Measurements from ENCODE around the gene NHEJ1. TPM values are rescaled to one million over a fixed set of nuclear protein-coding genes. Genes with fewer than 3 reads are reported as not detected.

NHEJ1 gene
- total RNA-seq, 1 experiment from 2014 or later, result 16.4 TPM

- Histone ChIP-seq H3K36me3 (ENCODE audit: control insufficient read depth in 1 of 2, insufficient read depth in 2 of 2, low read length in 2 of 2) (no peaks in the 10 kb centered on the region), H3K27me3 (ENCODE audit: insufficient read depth, low read length) (peaks cover 16% of the 10 kb centered on the region; the same call in 1 of the 2 replicates), H3K4me1 (ENCODE audit: control insufficient read depth in 1 of 2, insufficient read depth in 2 of 2, low read length in 2 of 2) (no peaks in the 10 kb centered on the region), H3K4me3 (replicated peaks in 1 of 2; ENCODE audit: low read depth in 1 of 2, low read length in 2 of 2) (no peak overlapping the region), H3K9me2 (ENCODE audit: insufficient read depth) (no peaks in the 10 kb centered on the region), H3K9me3 (ENCODE audit: control insufficient read depth in 1 of 2, insufficient read depth in 1 of 2, low read depth in 1 of 2, low read length in 2 of 2) (no peaks in the 10 kb centered on the region), H4K20me1 (ENCODE audit: insufficient read depth) (no peaks in the 10 kb centered on the region), H3K27ac (ENCODE audit: low read depth, low read length) (no peak overlapping the region), H3K79me2 (ENCODE audit: insufficient read depth, low read length) (no peaks in the 10 kb centered on the region), H2AFZ (ENCODE audit: low read depth, low read length, poor library complexity, severe bottlenecking) (no peak overlapping the region), H3K4me2 (ENCODE audit: low read length) (no peak overlapping the region), H3K9ac (ENCODE audit: low read length) (no peak overlapping the region)
- CTCF ChIA-PET, result interaction anchor here (1.1 to 2.8 kb wide), 4 partner anchors 13 to 96 kb away, joined by 3 to 45 read pairs (median 12); no protein-coding TSS in a partner anchor
- POLR2A ChIA-PET, result no interaction called here
- ATAC-seq, result no peak
- intact Hi-C loops (cut with micrococcal nuclease), result loop anchor here (5.0 kb wide), 2 partner anchors 237 to 482 kb away; partner anchors contain the start of genes CHPF and TMEM198
- no TSS peak for BruUV-seq (replicated peaks)
- no peak for TF ChIP-seq RAD21 (IDR thresholded peaks at IDR 0.05; ENCODE audit: low read depth)
- no peak for TF ChIP-seq MAX (IDR thresholded peaks at IDR 0.05)
- TF ChIP-seq YY1 (IDR thresholded peaks at IDR 0.05; ENCODE audit: extremely low read depth, insufficient replicate concordance, low read depth, low read length), result no peak
- TF ChIP-seq CBX3 (IDR thresholded peaks at IDR 0.05; ENCODE audit: low read depth), result no peak
- TF ChIP-seq JUND (IDR thresholded peaks at IDR 0.05), result no peak
- no peak for TF ChIP-seq ZFX (IDR thresholded peaks at IDR 0.05)
- TF ChIP-seq, protein P1, sequence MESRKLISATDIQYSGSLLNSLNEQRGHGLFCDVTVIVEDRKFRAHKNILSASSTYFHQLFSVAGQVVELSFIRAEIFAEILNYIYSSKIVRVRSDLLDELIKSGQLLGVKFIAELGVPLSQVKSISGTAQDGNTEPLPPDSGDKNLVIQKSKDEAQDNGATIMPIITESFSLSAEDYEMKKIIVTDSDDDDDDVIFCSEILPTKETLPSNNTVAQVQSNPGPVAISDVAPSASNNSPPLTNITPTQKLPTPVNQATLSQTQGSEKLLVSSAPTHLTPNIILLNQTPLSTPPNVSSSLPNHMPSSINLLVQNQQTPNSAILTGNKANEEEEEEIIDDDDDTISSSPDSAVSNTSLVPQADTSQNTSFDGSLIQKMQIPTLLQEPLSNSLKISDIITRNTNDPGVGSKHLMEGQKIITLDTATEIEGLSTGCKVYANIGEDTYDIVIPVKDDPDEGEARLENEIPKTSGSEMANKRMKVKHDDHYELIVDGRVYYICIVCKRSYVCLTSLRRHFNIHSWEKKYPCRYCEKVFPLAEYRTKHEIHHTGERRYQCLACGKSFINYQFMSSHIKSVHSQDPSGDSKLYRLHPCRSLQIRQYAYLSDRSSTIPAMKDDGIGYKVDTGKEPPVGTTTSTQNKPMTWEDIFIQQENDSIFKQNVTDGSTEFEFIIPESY (IDR thresholded peaks at IDR 0.05; ENCODE audit: extremely low read depth, insufficient replicate concordance, low read length), result no peak
- no peak for TF ChIP-seq EGR1 (IDR thresholded peaks at IDR 0.05; ENCODE audit: low read depth)
- TF ChIP-seq POLR2AphosphoS5 (IDR thresholded peaks at IDR 0.05; ENCODE audit: low read depth, low read length), result no peak
- DNase-seq (ENCODE audit: low read depth, low spot score), result no peak
- RAD21 ChIA-PET (ENCODE audit: low non-redundant PET in 1 of 2, low total read pairs in 2 of 2, uncharacterized antibody in 2 of 2, unreplicated experiment in 2 of 2), result interaction anchor here (1.2 to 2.3 kb wide), 2 partner anchors 95 kb away, joined by 3 to 12 read pairs; no protein-coding TSS in a partner anchor
These were observed 100.6 kb downstream of the NHEJ1 start for GRCh38 chr2:219059725-219060682.

Data from HCT116 (cell line).